Activated CD4-positive, alpha-beta T cell treated with anti-CD3 and anti-CD28 coated beads, Interleukin-2, amount 10 ng/mL, durations not matched to agents 7 days and 5 days (primary cell): Measurements from ENCODE around the gene OLFML2A. TPM values are rescaled to one million over a fixed set of nuclear protein-coding genes. Genes with fewer than 3 reads are reported as not detected.

Source experiments
- CTCF ChIA-PET: fragments of 350-600 bp; sonication (Branson Sonifier 250); formaldehyde crosslinking; loops from one replicate; lab custom pipeline; 2021; ENCODE audit warnings: antibody characterized with exemption; lab: Charles Lee
- POLR2A ChIA-PET: fragments of 350-600 bp; sonication (Branson Sonifier 250); formaldehyde crosslinking; loops from one replicate; lab custom pipeline; 2021; ENCODE audit warnings: antibody characterized with exemption; lab: Charles Lee
- DNase-seq: peaks from one replicate; pipeline ENCODE4 v3.0.0-alpha.2; 2020
- H3K27ac Mint-ChIP-seq: one replicate; pipeline ENCODE4 v1.8.0; 2021; ENCODE audit warnings: mild to moderate bottlenecking, moderate library complexity, mixed read lengths
- H3K27me3 Mint-ChIP-seq: one replicate; pipeline ENCODE4 v1.8.0; 2021; ENCODE audit warnings: mixed read lengths
- H3K36me3 Mint-ChIP-seq: one replicate; pipeline ENCODE4 v1.8.0; 2021; ENCODE audit warnings: low read depth, mixed read lengths
- H3K4me1 Mint-ChIP-seq: one replicate; pipeline ENCODE4 v1.8.0; 2021; ENCODE audit warnings: mixed read lengths
- H3K4me3 Mint-ChIP-seq: one replicate; pipeline ENCODE4 v1.8.0; 2021; ENCODE audit warnings: mild to moderate bottlenecking, moderate library complexity, mixed read lengths
- H3K9me3 Mint-ChIP-seq: one replicate; pipeline ENCODE4 v1.8.0; 2021; ENCODE audit warnings: mixed read lengths
- total RNA-seq, 2 experiments: library from RNA; stranded (reverse); gene quantifications; one replicate each; pipeline ENCODE4 v1.2.3, GENCODE V29; 2021

OLFML2A gene
- total RNA-seq, 2 experiments from 2014 or later: not detected

DNA sequence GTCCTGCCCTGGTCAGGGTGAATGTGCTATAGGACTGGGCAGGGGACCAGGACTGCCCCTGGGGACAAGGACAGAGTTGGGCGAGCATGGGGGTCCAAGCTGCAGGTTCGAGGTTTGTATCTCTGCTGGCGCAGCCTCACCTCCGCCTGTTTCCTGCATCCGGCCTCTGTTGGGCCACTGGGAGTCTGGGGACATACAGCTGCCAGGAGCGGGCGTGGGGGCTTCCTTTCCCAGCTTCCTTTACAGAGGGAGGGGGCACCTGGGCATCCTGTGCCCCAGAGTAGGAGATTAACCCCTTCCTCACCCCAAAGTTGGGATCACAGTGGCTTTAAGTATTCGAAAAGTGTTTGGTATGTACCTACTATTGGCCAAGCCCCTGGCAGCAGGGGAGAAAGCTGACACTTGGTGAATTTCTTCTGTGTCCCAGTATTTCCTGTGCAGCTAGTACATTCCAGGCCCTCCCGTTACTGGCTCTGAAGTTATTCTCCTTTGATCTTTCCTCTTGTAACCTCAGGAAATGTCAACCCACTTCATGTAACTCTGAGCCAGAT is 19.0 kb downstream of the OLFML2A start:
- ChIA-PET POLR2A (interaction anchor here (0.6 kb wide), 1 partner anchor 27 kb away, joined by 4 read pairs; no protein-coding TSS in a partner anchor), CTCF (interaction anchor here (0.8 to 1.7 kb wide), 5 partner anchors 11 to 36 kb away, joined by 3 to 5 read pairs (median 4); partner anchors contain the start of gene NR6A1)
- Mint-ChIP-seq H3K27me3 (peaks cover 2% of the 10 kb centered on the region), H3K4me3 (no peak overlapping the region), H3K4me1 (no peaks in the 10 kb centered on the region), H3K36me3 (no peaks in the 10 kb centered on the region), H3K27ac (no peak overlapping the region), H3K9me3 (no peaks in the 10 kb centered on the region)
- no peak for DNase-seq

DNA sequence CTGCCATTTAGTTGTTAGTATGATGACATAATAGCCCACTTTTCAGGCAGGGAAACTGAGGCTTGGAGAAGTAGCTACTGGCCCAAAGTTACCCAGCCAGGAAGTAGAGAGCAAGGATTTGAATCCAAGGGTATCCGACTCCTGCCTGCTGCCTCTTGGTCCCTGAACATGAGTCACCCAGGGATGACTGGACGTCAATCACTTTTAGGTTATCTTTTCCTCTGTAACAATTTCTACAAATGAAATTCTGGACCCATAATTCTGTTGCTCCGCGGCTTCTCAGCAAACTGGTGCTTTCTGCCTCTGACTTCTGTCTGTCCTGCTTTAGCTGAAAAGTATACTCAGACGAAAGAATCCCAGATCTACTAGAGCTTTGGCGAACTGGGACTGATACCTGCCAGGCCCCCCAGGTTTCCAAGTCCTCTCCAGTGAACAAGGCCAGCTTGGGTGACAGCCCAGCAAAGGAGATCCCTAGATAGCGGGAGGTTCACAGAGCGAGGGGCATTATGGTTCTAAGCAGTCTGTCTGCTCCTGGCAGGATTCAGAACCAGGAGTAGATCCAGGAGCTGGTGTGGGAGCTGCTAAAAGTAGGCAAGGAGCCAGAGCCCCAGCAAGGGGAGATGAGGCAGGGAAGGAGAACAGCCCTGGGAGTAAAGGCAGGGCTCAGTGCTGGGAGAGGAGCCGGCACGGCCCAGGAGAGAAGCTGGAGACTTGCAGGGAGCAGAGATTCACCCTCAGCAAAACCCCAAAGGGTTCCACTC is 20.6 kb downstream of the OLFML2A start:
- H3K27ac Mint-ChIP-seq: no peak overlapping the region
- H3K4me1 Mint-ChIP-seq: no peaks in the 10 kb centered on the region
- CTCF ChIA-PET: no interaction called here
- H3K4me3 Mint-ChIP-seq: no peak overlapping the region
- POLR2A ChIA-PET: no interaction called here
- no peak for DNase-seq
- H3K9me3 Mint-ChIP-seq: no peaks in the 10 kb centered on the region
- H3K36me3 Mint-ChIP-seq: no peaks in the 10 kb centered on the region
- H3K27me3 Mint-ChIP-seq: peaks cover 2% of the 10 kb centered on the region

DNA sequence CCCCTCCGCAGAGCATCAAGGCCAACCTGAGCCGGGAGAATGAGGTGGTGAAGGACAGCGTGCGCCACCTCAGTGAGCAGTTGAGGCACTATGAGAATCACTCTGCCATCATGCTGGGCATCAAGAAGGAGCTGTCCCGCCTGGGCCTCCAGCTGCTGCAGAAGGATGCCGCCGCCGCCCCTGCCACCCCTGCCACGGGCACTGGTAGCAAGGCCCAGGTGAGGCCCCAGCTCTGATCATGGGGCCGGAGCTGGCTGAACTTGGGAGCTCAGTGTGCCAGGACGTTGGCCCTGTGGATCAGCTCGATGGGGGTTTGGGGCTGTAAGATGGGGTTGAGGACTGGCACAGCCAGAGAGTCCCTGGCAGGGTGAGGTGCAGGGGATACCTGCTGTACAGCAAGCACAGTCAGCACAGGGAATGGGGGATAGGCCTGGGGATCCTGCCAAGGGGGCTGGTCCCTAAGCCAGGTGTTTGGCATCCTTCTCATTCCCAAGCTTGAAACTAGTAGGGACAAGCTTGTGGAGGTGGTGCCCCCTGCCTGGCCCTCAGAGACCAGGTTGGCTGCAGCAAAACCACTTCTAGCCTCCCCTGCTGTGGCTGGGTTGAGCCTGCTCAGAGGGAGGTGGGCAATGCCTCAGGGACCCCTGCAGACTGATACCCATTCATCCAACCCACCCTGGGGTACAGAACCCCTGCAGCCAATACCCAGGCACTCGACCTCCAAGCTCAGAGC is 22.5 kb downstream of the OLFML2A start:
- POLR2A ChIA-PET: no interaction called here
- no peaks in the 10 kb centered on the region for H3K36me3 Mint-ChIP-seq

DNA sequence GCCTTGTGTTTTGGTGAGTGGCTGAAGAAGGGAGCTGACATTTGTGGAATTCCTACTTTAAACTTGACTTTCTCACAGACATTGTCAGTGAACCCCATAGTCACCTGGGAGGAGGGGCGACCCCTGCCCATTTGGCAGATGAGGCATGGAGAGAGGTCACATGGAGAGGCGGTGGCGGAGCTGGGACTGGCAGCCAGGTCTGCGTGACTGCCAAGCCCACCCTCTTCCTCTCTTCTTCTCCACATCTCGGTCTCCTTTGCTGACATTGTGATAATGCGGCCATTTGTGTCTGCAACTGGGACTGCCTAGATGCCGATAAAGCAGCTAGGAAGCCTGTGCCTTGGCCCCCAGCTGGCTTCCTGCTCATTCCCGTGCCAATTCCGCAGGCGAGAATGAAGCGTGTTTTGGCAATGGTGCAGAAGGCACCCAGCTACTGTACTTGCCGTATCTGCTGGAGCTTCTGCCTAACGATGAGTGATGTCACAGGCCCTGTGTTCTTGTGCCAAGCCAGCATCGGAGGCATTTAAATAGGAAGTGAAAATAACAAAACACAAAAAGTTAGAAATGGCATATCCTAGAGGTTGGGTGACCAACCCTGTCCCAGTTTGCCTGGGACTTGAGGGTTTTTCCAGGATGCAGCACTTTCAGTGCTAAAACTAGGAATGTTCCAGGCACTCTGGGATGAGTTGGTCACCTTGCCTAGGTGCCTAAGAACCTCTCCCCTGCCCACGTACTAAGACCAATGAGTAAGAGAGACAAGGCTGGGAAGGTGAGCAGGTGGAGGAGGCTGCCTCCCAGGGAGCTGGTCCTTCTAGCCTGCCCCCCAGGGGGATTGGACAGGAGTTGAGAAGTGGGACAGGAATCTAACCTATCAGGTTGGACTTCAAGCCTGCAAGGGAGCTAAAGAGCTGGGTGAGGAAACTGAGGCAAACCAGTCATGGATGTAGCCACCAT is 23.6 kb downstream of the OLFML2A start:
- Mint-ChIP-seq H3K27ac (no peak overlapping the region), H3K4me1 (no peaks in the 10 kb centered on the region), H3K9me3 (no peaks in the 10 kb centered on the region), H3K27me3 (peaks cover 2% of the 10 kb centered on the region), H3K36me3 (no peaks in the 10 kb centered on the region), H3K4me3 (no peak overlapping the region)
- ChIA-PET CTCF (interaction anchor here (0.6 to 4.1 kb wide), 4 partner anchors 31 to 1004 kb away, joined by 3 to 15 read pairs (median 4); partner anchors contain the start of gene WDR38), POLR2A (no interaction called here)
- no peak for DNase-seq

More for the DNA sequence above, 22.5 kb downstream of the OLFML2A start:
- Mint-ChIP-seq H3K27me3 (peaks cover 2% of the 10 kb centered on the region), H3K4me3 (no peak overlapping the region), H3K9me3 (no peaks in the 10 kb centered on the region), H3K27ac (no peak overlapping the region), H3K4me1 (no peaks in the 10 kb centered on the region)
- no peak for DNase-seq
- CTCF ChIA-PET: interaction anchor here (4.1 kb wide), 1 partner anchor 53 kb away, joined by 15 read pairs; the partner anchor contains the start of gene WDR38

DNA sequence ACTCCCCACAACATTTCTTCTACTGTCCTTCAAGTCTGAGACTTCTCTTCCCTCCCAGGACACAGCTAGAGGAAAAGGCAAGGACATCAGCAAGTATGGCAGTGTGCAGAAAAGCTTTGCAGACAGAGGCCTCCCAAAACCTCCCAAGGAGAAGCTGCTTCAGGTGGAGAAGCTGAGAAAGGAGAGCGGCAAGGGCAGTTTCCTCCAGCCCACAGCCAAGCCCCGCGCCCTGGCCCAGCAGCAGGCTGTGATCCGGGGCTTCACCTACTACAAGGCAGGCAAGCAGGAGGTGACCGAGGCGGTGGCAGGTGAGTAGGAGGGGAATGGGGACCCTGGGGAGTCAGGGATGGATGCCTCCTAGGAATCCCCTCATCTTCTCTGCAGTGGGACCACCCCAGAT is 24.4 kb downstream of the OLFML2A start:
- ChIA-PET CTCF (interaction anchor here (1.6 to 4.1 kb wide), 2 partner anchors 31 to 51 kb away, joined by 3 to 15 read pairs; partner anchors contain the start of gene WDR38), POLR2A (no interaction called here)
- no peaks in the 10 kb centered on the region for H3K9me3 Mint-ChIP-seq
- H3K27ac Mint-ChIP-seq: no peak overlapping the region
- H3K27me3 Mint-ChIP-seq: peaks cover 2% of the 10 kb centered on the region
- no peak overlapping the region for H3K4me3 Mint-ChIP-seq
- H3K36me3 Mint-ChIP-seq: no peaks in the 10 kb centered on the region
- DNase-seq: no peak
- no peaks in the 10 kb centered on the region for H3K4me1 Mint-ChIP-seq

DNA sequence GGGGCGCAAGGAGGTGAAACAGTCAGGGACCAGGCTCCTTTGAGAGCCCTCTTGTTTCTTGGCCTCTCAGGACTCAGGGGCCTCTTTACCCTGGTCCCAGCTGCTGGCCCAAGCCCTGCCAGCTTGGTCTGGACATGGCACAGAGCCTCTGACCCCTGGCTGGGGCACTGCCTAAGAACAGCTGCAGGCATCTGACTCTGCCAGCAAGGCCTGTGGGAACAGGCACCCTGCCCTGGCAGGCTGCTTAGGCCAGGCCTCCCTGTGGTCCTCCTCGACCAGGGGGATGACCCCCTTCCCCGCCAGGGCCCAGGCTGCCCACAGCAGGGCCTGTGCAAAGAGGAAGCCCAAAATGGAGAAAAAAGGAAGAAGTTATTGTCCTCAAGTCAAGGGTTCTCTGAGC is 25.5 kb downstream of the OLFML2A start:
- DNase-seq: no peak
- CTCF ChIA-PET: no interaction called here
- no peaks in the 10 kb centered on the region for H3K4me1 Mint-ChIP-seq
- no peak overlapping the region for H3K4me3 Mint-ChIP-seq
- H3K27ac Mint-ChIP-seq: no peak overlapping the region
- H3K36me3 Mint-ChIP-seq: no peaks in the 10 kb centered on the region
- no peaks in the 10 kb centered on the region for H3K9me3 Mint-ChIP-seq
- POLR2A ChIA-PET: no interaction called here
- H3K27me3 Mint-ChIP-seq: no peaks in the 10 kb centered on the region

DNA sequence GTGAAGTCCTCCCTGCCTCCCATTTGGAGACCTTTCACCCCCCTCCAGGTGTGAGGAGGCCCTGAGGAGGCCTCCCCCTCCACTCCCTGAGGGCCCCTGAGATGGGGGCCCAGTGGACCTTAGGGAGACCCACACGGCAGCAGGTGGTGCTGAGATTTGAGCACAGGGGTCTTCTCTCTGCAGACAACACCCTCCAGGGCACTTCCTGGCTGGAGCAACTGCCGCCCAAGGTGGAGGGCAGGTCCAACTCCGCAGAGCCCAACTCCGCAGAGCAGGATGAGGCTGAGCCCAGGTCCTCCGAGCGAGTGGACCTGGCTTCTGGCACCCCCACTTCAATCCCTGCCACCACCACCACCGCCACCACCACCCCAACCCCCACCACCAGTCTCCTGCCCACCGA is 27.0 kb downstream of the OLFML2A start:
- no peaks in the 10 kb centered on the region for H3K27me3 Mint-ChIP-seq
- no peak overlapping the region for H3K27ac Mint-ChIP-seq
- ChIA-PET CTCF (interaction anchor here (0.8 kb wide), 1 partner anchor 34 kb away, joined by 5 read pairs; no protein-coding TSS in a partner anchor), POLR2A (no interaction called here)
- no peak overlapping the region for H3K4me3 Mint-ChIP-seq
- H3K9me3 Mint-ChIP-seq: no peaks in the 10 kb centered on the region
- no peaks in the 10 kb centered on the region for H3K4me1 Mint-ChIP-seq
- DNase-seq: no peak
- no peaks in the 10 kb centered on the region for H3K36me3 Mint-ChIP-seq

DNA sequence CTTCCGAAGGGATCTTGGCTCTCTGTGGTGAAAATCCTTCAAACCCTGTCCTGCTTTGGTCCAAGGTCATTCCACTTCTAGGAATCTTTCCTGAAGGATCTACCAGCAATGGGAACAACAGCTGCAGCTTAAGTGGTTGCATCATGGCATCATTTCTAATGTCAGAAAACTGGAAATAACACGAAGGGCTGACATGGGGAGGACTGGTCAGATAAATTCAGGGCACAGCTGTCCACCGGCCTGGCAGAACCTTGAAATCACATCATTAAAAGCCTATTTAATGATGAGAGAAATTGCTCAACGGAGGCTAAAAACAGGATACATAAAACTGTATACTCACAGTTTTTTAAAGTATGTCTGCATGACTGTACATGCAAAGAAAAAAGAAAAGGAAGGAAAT is 28.3 kb downstream of the OLFML2A start:
- Mint-ChIP-seq H3K9me3 (no peaks in the 10 kb centered on the region), H3K4me1 (no peaks in the 10 kb centered on the region), H3K27ac (no peak overlapping the region), H3K4me3 (no peak overlapping the region), H3K27me3 (no peaks in the 10 kb centered on the region), H3K36me3 (no peaks in the 10 kb centered on the region)
- no peak for DNase-seq
- CTCF ChIA-PET: no interaction called here
- POLR2A ChIA-PET: no interaction called here

DNA sequence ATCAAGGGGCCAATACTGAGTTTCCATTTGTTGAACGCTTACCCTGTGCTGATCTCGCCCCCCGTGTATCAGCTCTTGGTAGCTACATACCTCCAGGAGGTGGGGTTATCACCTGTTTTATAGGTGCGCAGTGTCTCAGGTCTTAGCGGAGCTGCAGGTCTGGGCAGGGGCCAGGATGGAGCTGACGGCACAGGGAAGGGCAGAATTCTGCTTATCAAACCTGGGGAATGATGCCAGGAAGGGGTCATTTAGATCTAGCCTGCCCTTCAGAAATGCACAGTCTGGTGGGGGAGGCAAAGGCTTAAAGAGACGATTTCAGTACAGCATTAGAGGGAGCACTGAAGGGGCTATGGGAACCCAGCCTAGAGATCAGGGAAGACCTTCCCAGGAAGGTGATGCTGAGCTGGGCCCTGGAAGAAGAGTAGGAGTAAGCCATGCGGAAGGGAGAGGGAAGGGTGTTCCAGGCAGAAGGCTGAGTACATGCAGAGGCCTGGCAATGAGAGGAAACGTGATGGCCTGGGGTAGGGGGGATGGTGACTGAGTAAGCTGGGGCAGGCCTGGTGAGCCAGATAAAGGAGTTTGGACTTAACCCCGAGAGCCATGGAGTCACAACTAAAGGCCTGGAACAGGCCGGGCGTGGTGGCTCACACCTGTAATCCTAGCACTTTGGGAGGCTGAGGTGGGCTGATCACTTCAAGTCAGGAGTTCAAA is 31.5 kb downstream of the OLFML2A start:
- ChIA-PET POLR2A (no interaction called here), CTCF (no interaction called here)
- no peak overlapping the region for H3K27ac Mint-ChIP-seq
- H3K36me3 Mint-ChIP-seq: no peaks in the 10 kb centered on the region
- H3K27me3 Mint-ChIP-seq: no peaks in the 10 kb centered on the region
- no peak for DNase-seq
- H3K4me1 Mint-ChIP-seq: no peaks in the 10 kb centered on the region
- H3K9me3 Mint-ChIP-seq: no peaks in the 10 kb centered on the region
- H3K4me3 Mint-ChIP-seq: no peak overlapping the region

DNA sequence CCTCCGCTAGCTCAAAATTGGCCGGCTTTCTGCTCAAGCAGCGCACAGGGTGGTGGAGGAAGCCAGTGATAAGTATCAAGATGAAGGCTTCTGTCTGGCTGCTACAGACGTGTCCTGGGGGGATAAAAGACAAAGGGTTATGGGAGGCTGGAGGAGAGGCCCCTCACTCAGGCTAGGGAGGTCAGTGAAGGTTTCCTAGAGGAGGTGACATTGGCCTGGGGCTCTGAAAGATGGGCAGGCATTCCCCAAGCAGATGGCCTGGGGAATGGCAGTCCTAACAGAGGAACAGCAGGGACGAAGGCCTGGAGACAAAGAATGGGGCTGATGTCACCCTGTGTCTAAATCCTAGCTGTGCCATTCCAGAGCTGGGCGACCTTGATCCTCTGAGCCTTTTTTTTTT is 32.3 kb downstream of the OLFML2A start:
- ChIA-PET CTCF (no interaction called here), POLR2A (no interaction called here)
- no peak overlapping the region for H3K4me3 Mint-ChIP-seq
- no peak overlapping the region for H3K27ac Mint-ChIP-seq
- no peaks in the 10 kb centered on the region for H3K27me3 Mint-ChIP-seq
- no peak for DNase-seq
- no peaks in the 10 kb centered on the region for H3K36me3 Mint-ChIP-seq
- no peaks in the 10 kb centered on the region for H3K9me3 Mint-ChIP-seq
- no peaks in the 10 kb centered on the region for H3K4me1 Mint-ChIP-seq

DNA sequence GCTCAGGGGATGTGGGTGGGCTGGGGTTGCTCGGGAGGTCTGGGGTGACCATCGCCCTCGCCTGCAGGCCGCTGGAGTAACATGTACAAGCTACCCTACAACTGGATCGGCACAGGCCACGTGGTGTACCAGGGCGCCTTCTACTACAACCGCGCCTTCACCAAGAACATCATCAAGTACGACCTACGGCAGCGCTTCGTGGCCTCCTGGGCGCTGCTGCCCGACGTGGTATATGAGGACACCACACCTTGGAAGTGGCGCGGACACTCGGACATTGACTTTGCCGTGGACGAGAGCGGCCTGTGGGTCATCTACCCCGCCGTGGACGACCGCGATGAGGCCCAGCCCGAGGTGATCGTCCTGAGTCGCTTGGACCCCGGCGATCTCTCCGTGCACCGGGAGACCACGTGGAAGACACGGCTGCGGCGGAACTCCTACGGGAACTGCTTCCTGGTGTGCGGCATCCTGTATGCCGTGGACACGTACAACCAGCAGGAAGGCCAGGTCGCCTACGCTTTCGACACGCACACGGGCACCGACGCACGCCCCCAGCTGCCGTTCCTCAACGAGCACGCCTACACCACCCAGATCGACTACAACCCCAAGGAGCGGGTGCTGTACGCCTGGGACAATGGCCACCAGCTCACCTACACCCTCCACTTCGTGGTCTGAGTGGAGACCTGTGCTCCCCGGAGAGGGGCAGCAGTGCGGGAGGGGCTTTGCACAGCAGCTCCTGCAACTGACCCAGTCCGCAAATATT is 33.0 kb downstream of the OLFML2A start:
- Mint-ChIP-seq H3K27ac (no peak overlapping the region), H3K4me1 (no peaks in the 10 kb centered on the region), H3K36me3 (no peaks in the 10 kb centered on the region), H3K9me3 (no peaks in the 10 kb centered on the region), H3K27me3 (no peaks in the 10 kb centered on the region), H3K4me3 (no peak overlapping the region)
- ChIA-PET POLR2A (interaction anchor here (0.7 kb wide), 1 partner anchor 431 kb away, joined by 3 read pairs; the partner anchor contains the start of gene HSPA5), CTCF (no interaction called here)
- no peak for DNase-seq
